GM21825 (cell line): ENCODE data around the gene MEIS1.

Experiments used
- ATAC-seq: cut with Tn5 transposase; IDR thresholded peaks from one replicate; pipeline ENCODE4 v1.9.1; 2021; ENCODE audit warnings: mild to moderate bottlenecking, moderate library complexity; ENCODE audit not compliant: unreplicated experiment

Gene MEIS1

DNA sequence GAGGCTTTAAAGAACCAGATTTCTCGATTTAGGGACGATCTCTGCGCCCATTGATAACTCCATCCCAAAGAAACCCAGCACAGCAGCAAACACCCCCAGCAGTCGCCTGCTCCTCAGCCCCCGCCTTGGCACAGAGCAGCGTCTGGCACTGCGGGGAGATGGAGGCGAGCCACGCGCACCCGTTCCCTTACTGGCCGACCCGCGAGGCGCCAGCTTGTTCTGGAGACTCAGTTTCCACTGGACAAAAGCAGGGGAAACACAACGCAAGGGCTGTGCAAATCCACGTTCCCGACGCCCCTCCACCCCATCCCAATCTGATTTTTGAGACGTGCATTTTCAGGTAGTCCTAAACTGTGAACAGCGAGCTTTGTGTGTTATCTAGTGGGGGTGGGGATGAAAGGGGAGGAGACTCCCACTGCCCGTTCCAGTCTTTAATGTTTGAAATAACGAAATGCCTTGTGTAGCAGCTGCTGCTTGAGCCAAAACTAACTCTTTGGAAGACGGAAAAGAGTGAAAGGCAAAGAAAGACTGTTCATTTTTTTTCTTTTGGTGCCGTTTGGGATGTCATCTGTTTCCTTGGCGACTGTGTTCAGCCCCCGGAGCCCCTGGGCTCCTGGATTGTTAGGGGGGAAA lies 143.2 kb downstream of the MEIS1 start:
- ATAC-seq: no peak

DNA sequence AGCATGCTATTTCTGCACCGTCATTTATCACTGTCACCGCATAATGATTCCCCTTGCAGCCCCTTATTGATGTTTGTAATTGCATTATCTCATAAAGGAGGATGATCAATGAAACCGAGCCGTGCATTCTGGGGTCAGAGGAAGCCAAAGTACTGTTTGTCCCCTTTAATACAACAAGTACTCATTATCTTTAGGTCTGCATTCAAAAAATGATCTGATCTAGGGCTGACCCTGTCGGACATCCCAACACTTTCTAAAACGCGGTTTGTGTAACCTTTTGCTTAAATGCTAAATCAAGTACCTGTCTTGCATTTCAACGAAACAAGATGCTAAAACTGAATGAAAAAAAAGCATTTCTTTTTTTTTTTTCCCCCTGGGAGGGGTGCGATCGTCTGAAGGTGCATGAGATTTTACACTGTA lies 143.8 kb downstream of the MEIS1 start:
- no peak for ATAC-seq

DNA sequence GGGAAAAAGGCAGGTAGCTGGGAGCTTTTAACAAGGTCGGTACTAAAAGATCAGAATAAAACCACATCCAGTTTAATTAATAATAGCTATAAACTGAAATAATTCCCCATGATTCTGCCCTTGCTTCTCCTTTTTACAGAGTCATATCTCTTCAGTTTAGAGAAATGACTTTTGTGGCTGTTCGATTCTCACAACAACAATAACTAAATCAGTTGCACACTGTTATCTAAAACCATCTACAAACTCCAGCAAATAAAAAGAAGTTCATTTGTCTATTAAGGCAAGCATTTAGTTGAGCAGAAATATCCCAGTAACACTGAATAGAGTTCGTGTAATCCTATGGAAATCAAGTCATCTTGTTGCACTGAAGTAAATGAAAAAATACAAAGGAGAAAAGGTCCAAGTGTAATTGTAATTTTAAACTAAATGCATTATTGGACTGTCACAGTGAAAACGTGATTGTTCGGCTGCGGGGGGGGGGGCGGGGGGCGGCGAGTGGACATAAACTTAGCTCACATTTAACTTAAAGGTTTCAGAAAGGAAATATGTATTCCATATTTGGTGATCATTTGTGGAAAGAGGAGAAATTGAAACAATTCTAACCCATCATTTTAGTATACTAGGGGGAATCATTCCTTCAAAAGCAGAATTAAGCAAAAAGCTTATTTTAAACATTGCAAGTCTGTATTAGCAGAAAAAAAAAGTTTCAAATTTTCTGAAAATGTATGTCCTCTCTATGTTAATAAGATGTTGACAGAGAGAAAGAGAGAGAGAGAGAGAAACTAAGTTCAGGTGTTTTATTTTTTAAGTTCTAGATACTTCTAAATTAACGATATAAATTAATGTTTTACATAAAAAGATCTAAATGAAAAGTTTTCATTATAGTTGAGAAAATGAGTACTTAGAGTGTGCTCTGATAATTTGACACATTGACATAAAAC lies 144.5 kb downstream of the MEIS1 start:
- ATAC-seq: no peak

DNA sequence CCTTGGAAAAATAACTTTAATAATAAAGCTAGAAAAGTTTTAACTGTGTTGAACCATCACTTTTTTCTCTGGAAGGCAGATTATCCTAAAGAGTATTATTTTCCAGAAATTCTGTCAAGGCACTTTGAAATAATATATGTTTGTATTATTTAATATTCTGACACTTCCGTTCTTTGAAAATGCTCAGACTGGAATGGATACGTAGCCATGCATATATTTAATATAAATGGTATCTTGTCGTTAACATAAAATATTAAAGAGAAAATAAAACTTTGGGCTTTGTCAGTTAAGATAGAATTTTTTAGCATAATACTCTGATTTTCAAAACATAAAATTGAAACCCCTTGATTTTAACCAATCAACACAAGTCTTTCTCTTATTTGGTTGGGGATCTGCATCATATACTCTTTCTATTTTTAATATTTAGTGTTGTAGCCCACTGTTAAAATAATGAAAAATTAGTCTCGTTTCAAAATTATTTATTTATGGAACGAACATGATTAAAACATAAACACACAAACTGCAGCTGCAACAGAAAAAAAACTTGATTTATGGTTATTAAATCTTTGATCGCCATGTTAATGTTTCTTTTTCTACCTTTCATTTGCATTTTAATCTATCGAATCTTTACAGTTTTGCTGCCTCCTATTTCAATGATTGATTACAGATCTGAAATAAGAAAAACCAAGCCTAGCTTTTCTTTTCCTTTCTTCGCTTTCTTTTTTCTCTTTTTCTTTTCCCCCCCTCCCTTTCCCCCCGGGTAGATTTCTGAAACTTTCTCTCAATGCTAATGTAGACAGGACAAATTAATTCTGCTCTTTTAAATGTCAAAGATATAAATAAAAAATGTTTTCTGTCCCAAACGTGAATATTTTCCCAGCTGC lies 145.5 kb downstream of the MEIS1 start:
- no peak for ATAC-seq

DNA sequence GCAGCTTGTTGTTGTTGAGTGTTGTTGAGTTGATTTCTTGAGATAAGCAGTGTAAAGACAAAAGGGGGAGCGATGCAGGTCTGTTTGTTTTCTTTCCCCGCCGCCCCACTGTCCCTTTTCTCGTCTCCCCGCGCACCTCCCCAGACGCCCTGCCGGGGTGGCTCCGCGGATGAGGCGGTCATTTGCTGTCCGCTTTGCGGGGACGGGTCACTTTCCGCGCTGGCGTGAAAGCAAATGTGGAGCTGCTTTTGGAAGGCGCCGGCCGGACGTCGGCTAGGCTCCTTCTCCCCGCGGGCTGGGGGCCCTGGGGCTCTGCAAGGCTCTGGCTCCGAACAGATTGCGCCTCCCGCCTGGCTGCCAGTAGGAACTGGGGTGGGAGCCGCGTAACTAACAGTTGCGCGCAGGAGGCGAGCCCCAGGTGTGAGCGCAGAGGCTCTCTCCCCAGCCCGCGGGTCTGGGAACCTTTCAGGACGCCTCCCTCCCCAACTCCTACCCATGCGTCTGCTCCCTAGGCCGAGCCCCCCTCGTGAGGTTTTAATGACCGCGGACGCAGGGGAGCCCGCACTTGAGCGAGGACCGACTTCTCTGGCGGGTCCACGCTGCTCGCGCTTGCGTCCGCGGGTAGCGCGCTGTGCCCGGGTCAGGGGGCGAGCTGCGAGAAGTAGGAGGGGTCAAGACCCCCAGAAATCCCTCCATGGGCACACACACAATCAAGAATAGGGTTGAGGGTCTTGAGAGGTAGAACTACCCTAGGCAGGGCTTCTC lies 146.6 kb downstream of the MEIS1 start:
- no peak for ATAC-seq

DNA sequence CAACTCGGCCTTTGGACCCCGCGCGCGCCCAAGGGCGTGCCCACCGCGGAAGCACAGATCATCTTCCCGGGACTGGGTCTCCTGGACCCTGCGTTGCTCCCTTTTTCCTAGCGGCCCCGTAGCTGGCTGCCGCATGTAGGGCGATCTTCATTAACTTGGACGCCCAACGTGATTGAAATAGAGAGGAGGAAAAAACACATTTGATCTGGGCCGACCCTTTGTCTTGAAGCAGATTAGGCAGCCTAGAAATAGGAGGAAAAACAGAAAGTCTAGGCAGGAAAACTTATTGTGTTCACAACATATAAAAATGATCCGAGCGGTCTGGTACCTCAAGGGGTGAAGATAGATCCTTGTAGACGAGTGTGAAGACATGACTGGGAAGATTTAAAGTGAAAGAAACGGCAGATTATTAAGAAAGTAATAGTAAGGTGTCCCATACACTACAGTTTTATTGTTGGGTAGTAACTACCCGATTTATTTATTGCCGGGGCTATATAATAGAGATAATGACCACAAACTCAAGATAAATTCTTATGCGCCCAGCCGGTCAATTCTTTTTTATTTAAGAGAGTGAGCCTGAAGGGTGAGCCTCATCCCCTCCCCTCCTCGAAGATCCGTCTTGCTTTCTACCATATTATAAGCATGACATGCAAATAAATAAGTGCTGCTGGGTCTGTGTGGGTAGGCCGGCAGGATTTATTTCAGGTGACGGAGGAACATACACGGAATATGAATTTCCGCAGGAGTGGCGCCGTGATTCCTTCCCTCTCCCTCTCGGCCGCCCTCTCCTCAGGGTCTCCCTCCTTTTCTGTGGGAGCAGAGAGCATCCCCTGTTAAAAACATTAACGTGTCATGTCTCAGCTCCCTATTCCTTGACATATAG lies 147.4 kb downstream of the MEIS1 start:
- no peak for ATAC-seq

DNA sequence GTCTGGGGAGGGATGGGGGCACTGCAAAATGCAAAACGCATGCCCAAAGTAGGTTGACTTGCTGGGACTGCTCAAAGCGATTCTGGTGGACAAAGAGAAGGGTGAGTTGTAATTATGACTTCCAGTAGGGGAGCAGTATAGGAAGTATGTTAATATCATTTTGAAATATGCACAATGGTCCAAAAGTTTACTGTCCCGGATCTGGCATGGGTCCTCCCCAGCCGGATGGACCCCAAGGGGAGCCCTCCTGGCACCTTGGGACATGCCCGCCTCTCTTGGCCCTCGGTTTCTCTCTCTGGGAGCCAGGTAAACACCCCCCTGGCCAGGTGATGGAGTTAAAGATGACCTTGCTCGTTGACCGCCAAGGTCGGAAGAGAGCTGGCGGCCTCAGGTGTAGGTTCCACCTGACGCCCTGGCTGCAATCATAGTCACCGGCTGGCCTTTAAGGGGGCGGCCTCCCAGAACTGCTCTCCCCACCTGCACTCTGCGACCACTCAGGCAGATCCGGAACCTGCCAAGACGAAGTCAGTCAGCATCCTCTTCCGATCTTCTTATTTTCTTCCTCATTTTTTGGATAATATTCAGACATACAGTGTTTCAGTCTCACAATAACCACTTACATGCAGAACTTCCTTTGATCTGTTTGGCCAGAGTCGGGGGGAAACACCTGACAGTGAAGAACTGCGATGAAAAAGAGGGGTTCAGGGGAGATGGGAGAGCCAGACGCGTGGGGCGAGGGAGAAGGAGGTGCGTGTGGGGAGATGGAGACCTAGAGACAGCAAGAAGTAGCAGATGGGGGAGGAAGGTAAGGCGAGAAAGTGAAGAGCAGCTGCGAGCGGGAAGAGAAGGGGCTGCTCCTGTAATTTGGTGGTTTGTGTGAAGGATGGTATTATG lies 148.3 kb downstream of the MEIS1 start:
- ATAC-seq: no peak

DNA sequence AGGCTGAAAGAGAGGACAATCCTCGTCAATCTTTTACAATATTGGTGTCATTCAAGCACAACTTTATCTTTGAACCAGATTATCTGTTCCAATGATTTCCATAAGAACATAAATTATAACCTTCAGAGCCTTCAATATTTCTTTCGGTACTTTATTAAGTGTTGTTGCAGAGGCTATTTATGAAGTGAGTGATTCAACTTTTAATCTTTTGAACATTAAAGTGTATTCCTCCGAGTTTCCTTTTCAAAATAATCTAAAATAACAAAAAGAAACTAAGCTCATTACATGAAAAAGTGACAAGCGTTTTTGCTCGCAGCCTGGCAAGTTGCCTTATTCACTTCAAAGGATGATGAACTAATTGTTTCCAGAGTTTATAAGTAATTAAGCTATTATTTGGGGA lies 149.0 kb downstream of the MEIS1 start:
- no peak for ATAC-seq

DNA sequence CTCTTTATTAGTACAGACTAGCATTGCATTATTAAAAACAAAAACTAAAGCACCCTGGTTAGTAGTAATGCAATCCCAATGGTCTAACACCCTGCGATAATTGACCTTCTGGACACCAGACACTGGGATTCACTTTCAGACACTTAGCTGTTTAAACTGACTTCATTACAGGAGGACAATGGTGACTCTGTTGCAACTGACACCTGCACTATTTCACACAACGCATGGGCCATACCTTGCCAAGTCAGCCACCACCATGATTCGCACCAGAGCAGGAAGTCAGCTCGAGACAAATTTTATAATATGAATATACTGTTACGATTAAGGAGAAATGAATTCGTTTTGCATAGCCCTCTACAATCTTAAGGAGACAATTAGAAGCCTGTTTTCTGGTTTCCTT lies 150.7 kb downstream of the MEIS1 start:
- ATAC-seq: no peak

DNA sequence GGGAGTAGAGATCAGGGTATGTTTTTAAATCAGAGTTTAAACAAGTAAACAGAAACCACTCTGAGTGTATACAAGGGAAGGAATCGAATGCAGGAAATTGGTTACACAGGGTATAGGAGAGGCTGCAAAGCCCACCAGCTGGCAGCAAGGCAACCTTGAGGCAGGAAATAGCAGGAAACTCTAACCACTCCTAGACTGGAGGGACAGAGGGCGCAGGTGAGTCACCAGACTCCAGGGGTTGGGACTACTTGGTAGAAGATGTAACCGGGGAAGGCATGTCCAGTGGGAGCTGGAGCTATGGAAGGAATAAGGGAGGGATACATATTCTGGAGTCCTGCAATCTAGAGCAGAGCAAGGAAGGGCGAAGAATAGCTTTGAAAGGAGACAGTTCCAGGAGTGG lies 152.3 kb downstream of the MEIS1 start:
- ATAC-seq: no peak

DNA sequence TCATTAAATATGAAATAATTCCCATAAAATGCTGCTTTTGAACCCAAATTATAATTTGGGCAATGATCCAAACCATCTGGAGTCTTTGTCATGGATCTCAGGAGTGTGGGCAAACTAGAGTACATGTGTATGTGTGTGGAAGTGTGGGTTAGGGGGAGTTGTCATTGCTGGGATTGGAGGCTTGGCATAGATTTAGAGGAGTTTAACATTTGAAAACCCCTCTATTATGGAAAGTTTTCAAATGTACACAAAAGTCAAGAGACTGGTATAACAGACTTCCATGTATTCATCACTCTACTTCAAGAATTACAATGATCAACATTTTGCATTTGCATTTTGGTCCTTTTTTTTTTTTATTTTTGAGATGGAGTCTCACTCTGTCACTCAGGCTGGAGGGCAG lies 159.1 kb downstream of the MEIS1 start:
- no peak for ATAC-seq

DNA sequence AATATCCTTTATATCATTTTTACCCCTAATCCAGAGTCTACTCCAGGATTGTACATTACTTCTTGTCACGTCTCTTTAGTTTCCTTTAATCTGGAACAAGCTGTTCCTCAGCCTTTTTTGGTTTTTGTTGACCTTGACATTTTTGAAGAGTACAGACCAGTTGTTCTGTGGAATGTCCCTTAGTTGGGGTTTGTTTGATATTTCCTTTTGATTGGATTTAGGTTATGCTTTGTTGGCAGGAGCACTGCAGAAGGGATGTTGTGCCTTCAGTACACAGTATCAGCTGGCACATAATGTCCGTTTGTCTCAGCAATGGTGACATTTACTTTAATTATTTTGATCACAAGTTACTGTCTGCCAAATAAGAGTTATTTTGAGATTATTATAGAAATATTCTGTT lies 160.6 kb downstream of the MEIS1 start:
- ATAC-seq: no peak

DNA sequence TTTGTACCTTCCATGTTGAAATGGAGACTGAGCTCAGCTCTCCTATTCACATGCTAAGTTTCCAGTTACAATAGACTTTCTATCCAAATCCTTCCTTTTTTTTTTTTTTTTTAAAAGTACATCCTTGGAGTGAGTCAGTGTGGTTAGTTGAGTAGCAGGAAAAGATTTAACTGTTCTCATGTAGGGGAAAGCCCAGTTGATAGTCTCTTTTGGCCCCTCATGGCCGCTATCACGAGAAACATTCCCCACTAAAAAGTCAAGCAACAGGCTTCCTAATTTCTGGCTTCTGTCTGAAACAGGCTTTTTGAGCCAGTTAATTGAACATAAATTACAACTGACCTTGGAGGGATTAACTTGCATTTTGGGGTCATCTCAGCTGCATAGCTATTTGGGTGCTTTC lies 161.3 kb downstream of the MEIS1 start:
- ATAC-seq: no peak

DNA sequence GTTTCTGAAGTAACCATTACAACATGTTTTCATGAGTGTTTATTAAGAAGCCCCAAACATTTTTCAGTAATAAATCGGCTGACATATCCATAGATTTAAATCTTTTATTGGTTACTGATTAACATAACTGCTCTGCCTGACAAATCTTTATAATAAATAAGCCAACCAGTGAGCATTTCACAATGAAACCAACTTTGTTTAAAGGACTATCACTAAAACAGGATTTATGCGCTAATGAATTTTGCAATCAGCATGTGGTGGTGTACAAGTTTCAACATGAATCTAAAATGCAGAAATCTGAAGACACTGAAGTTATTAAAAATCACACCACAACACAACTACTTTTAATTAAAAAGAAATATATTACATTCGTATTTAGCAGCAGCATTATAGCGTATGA lies 166.7 kb downstream of the MEIS1 start:
- no peak for ATAC-seq

DNA sequence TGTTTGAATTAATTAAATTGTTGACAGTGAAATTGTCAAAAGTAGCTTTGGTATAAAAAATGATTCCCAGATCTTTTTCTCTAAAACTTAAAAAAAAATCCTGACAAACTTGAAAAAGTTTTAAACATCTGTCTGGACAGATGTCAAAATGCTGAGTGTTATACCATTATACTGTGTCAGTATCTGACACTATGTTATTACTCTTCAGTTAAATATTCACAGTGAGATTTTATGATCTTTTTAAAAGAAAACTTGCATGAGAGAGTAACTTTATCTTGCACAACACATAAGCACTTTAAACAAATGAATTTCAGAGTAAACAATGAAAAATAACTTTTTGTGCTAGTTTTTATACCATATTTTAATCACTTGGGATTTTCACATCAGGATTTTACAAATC lies 167.4 kb downstream of the MEIS1 start:
- ATAC-seq: no peak

DNA sequence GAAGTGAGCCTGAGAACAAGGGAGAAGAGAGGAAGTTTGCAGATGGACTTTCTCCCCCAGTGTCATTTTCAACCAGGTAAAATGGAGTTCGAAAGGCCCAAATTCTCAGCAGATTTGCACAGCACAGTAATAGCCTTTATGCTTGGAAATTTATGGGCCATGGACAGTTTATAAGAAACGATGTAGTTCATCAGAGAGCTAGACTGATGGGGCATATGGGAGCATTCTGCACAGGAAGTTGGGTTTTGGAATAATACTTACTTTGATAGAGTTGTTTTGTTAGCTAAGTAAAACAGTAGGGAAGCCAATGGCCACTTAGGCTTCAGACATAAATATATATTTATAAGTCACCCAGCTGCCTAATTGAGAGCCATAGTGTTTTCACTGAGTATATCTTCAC lies 169.4 kb downstream of the MEIS1 start:
- ATAC-seq: no peak

DNA sequence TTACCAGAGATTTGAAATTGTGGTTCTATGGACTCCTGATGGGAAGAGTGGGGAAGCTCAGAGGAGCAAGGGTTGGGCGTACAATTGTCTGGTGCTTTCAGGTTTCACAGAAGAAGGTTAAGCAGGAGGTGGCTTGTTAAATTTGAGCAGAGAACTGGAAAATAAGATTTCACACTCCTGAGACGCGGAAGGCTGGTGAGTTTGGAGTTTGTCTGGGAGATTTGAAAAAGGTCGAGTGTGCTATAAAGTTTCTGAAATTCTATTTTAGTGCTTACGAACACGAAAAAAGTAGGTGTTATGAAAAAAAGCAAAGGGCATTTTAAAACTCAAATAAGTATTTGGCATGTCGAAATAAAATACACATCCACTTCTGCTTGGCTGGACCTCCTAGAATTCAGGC lies 170.1 kb downstream of the MEIS1 start:
- no peak for ATAC-seq

DNA sequence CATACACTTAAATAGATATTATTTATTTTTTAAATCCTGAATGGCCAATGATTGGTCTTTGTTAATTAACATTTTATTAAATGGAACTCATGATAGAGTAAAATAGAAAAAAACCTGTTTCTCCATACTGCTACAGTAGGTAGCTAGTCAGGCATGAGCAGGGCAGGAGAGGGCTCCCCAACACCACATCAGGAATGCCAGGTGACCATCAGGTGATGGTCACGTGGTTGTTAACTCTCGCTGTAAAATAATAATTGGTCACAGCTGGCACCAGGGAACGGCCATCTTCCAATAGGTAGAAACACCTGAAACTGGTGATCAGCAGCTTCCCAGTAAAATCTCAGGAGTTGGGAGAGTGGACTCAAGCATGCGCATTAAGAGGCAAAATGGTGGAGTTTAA lies 172.2 kb downstream of the MEIS1 start:
- ATAC-seq: no peak
